HepG2 (cell line): ENCODE results near the gene ESRP2. TPM values are rescaled to one million over a fixed set of nuclear protein-coding genes. Genes with fewer than 3 reads are reported as not detected.

ENCODE experiments used
- AHR ChIP-seq: IDR thresholded peaks from 2 replicates; pipeline ENCODE4 v1.6.1; 2018; ENCODE audit warnings: missing genetic modification reagents, missing compliant biosample characterization
- ELF3 ChIP-seq: IDR thresholded peaks from 2 replicates; pipeline ENCODE4 v1.6.1; 2016; ENCODE audit warnings: missing genetic modification reagents, missing compliant biosample characterization
- GLI4 ChIP-seq: sonication (generic); formaldehyde crosslinking; IDR thresholded peaks from 2 replicates; pipeline ENCODE4 v1.5.1; 2020; ENCODE audit warnings: missing genetic modification reagents, mild to moderate bottlenecking, moderate library complexity, borderline replicate concordance
- GZF1 ChIP-seq: sonication (generic); formaldehyde crosslinking; IDR thresholded peaks from 2 replicates; pipeline ENCODE4 v1.5.1; 2020; ENCODE audit warnings: mild to moderate bottlenecking, missing genetic modification reagents
- MATR3 ChIP-seq: sonication (generic); formaldehyde crosslinking; IDR thresholded peaks from 2 replicates; pipeline ENCODE4 v1.4.0; 2020; ENCODE audit warnings: missing genetic modification reagents
- MED8 ChIP-seq: sonication (generic); formaldehyde crosslinking; IDR thresholded peaks from 2 replicates; pipeline ENCODE4 v1.8.1; 2023; ENCODE audit warnings: mild to moderate bottlenecking, missing genetic modification reagents; ENCODE audit not compliant: insufficient replicate concordance
- PTBP1 ChIP-seq: fragments of 200-400 bp; formaldehyde crosslinking; IDR thresholded peaks from 2 replicates; pipeline ENCODE4 v1.6.1; 2018; ENCODE audit warnings: low read length, low read depth; ENCODE audit not compliant: poor library complexity, severe bottlenecking
- RXRB ChIP-seq: IDR thresholded peaks from 2 replicates; pipeline ENCODE4 v1.6.1; 2016; ENCODE audit warnings: borderline replicate concordance, missing genetic modification reagents, missing compliant biosample characterization
- SP2 ChIP-seq: sonication (generic); formaldehyde crosslinking; IDR thresholded peaks from 2 replicates; pipeline ENCODE4 v1.5.1; 2020; ENCODE audit warnings: mild to moderate bottlenecking, missing genetic modification reagents
- SYNCRIP ChIP-seq: fragments of 200-400 bp; formaldehyde crosslinking; IDR thresholded peaks from 2 replicates; pipeline ENCODE4 v1.6.1; 2018; ENCODE audit warnings: mild to moderate bottlenecking, low read depth, low read length; ENCODE audit not compliant: insufficient read depth
- ZNF354B ChIP-seq: sonication (generic); formaldehyde crosslinking; IDR thresholded peaks from 2 replicates; pipeline ENCODE4 v1.8.0; 2022; ENCODE audit warnings: mild to moderate bottlenecking, missing genetic modification reagents
- ZNF619 ChIP-seq: sonication (generic); formaldehyde crosslinking; IDR thresholded peaks from 2 replicates; pipeline ENCODE4 v1.4.0; 2020; ENCODE audit warnings: mild to moderate bottlenecking, missing genetic modification reagents
- ZNF660 ChIP-seq: sonication (generic); formaldehyde crosslinking; IDR thresholded peaks from 2 replicates; pipeline ENCODE4 v1.5.1; 2020; ENCODE audit warnings: mild to moderate bottlenecking, low read depth, missing genetic modification reagents, borderline replicate concordance
- ZNF883 ChIP-seq: sonication (generic); formaldehyde crosslinking; IDR thresholded peaks from 2 replicates; pipeline ENCODE4 v1.5.1; 2020; ENCODE audit warnings: mild to moderate bottlenecking, missing genetic modification reagents; ENCODE audit errors: not compliant biosample characterization
- polyA plus RNA-seq, 8 experiments: library from polyadenylated mRNA; depleted of rRNA in 3 of 8; stranded (reverse) in 7 of 8; unstranded in 1 of 8; fragments of >200 nt; fragmentation: Illumina TruSeq in 4 of 8; extraction: Trizol in 4 of 8; gene quantifications; 2 replicates each; pipeline versions ENCODE4 v1.2.1 to v1.2.3, GENCODE V29; 2011 to 2016; ENCODE audit warnings: low read depth in 4 of 8, missing spikeins in 1 of 8, mixed read lengths in 1 of 8; ENCODE audit not compliant: insufficient read depth in 1 of 8
- total RNA-seq, 5 experiments: library from RNA; depleted of rRNA; stranded (reverse); fragments of >200 nt; fragmentation: Illumina TruSeq; extraction: Trizol; gene quantifications; 2 replicates each; pipeline ENCODE4 v1.2.3, GENCODE V29; 2016; ENCODE audit warnings: low read depth in 1 of 5
- TF ChIP-seq, protein P1 (sequence below): sonication (generic); IDR thresholded peaks from 2 replicates; pipeline ENCODE4 v1.6.1; 2016; ENCODE audit warnings: low read depth, borderline replicate concordance
- TF ChIP-seq, protein P2 (sequence below): sonication (generic); formaldehyde crosslinking; conservative IDR thresholded peaks from 2 replicates; pipeline ENCODE4 v1.4.0; 2020; ENCODE audit warnings: missing genetic modification reagents
- TF ChIP-seq, protein P3 (sequence below), 2 experiments: sonication (generic) in 1 of 2; formaldehyde crosslinking in 1 of 2; IDR thresholded peaks; 2 replicates each; pipeline versions ENCODE4 v1.4.0 to v1.6.1; 2016 to 2020; ENCODE audit warnings: borderline replicate concordance in 1 of 2, low read depth in 1 of 2, mild to moderate bottlenecking in 1 of 2, missing genetic modification reagents in 1 of 2
- TF ChIP-seq, protein P4 (sequence below): sonication (generic); formaldehyde crosslinking; IDR thresholded peaks from 2 replicates; pipeline ENCODE4 v1.5.0; 2020; ENCODE audit warnings: missing genetic modification reagents

ESRP2 gene
- total and polyA plus RNA-seq, 2 of the 13 experiments (the other 11 are each of a cell fraction or from before 2014, with no cell fraction given) = 21.1 to 32.4 TPM

DNA sequence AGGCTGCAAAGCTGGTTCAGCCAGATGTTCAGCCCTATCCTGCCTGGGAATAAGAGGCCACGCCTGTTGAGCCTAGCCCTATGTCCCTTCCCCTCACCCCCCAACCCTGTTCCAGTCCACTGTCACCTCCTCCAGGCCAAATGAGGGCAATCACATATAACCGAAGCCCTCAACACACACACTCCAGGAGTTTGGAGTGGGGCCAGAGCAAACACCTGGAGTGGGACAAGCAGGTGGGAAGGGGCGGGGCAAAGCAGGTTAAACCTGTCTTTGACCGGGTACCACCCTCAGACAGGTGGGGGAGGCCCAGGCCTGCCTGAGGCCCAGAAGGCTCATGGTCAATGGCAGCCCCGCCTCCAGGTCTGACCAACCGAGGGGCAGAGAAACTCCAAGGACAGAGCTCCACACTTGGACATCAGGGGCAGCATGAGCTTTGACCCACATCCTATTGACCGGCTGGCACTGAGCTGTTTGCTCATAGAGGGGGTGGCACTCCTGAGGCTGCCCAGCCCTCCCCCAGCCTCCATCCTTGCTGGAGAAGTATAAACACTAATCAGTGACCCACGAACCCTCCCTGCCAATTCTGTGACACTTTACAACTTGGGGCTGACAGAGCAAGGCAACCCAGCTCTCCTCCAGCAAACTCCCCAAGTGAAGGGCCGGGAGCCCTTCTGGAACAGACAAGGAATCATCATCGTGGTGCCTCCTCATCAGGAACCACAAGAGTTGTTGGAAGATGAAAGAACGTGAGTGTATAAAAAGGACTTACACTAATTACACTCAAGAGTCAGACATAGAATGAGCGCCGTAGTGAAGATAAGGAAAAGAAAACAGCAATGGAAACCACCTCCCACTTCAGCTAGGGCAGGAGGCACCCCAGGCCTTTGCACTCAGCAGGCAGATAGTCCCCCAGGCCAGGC is 1.5 kb downstream of the ESRP2 start (continued):
- TF ChIP-seq RXRB (CRISPR knock-in tag) = peak; percentile 96
- no peak for TF ChIP-seq AHR (CRISPR knock-in tag)
- TF ChIP-seq, protein P1, sequence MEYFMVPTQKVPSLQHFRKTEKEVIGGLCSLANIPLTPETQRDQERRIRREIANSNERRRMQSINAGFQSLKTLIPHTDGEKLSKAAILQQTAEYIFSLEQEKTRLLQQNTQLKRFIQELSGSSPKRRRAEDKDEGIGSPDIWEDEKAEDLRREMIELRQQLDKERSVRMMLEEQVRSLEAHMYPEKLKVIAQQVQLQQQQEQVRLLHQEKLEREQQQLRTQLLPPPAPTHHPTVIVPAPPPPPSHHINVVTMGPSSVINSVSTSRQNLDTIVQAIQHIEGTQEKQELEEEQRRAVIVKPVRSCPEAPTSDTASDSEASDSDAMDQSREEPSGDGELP = peak; percentile 65; the same call in 1 of the 2 replicates
- no peak for TF ChIP-seq ZNF660 (CRISPR knock-in tag)
- TF ChIP-seq, protein P2, sequence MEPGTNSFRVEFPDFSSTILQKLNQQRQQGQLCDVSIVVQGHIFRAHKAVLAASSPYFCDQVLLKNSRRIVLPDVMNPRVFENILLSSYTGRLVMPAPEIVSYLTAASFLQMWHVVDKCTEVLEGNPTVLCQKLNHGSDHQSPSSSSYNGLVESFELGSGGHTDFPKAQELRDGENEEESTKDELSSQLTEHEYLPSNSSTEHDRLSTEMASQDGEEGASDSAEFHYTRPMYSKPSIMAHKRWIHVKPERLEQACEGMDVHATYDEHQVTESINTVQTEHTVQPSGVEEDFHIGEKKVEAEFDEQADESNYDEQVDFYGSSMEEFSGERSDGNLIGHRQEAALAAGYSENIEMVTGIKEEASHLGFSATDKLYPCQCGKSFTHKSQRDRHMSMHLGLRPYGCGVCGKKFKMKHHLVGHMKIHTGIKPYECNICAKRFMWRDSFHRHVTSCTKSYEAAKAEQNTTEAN = no peak
- TF ChIP-seq, protein P3, sequence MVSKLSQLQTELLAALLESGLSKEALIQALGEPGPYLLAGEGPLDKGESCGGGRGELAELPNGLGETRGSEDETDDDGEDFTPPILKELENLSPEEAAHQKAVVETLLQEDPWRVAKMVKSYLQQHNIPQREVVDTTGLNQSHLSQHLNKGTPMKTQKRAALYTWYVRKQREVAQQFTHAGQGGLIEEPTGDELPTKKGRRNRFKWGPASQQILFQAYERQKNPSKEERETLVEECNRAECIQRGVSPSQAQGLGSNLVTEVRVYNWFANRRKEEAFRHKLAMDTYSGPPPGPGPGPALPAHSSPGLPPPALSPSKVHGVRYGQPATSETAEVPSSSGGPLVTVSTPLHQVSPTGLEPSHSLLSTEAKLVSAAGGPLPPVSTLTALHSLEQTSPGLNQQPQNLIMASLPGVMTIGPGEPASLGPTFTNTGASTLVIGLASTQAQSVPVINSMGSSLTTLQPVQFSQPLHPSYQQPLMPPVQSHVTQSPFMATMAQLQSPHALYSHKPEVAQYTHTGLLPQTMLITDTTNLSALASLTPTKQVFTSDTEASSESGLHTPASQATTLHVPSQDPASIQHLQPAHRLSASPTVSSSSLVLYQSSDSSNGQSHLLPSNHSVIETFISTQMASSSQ (IDR thresholded peaks at IDR 0.05; ENCODE audit: low read depth) = peak; percentile 33; the same call in 1 of the 2 replicates
- TF ChIP-seq, protein P3 (CRISPR knock-in tag; IDR thresholded peaks at IDR 0.05; ENCODE audit: borderline replicate concordance) = no peak
- TF ChIP-seq GZF1 = peak; percentile 40; the same call in 1 of the 2 replicates
- TF ChIP-seq SYNCRIP = no peak
- no peak for TF ChIP-seq MED8 (CRISPR knock-in tag)
- peak; percentile 54 for TF ChIP-seq ELF3
- TF ChIP-seq, protein P4, sequence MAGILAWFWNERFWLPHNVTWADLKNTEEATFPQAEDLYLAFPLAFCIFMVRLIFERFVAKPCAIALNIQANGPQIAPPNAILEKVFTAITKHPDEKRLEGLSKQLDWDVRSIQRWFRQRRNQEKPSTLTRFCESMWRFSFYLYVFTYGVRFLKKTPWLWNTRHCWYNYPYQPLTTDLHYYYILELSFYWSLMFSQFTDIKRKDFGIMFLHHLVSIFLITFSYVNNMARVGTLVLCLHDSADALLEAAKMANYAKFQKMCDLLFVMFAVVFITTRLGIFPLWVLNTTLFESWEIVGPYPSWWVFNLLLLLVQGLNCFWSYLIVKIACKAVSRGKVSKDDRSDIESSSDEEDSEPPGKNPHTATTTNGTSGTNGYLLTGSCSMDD (CRISPR knock-in tag) = no peak
- no peak for TF ChIP-seq MATR3 (CRISPR knock-in tag)
- 0 out of 2 replicates have a peak, but pooled peaks have one; percentile 11 for TF ChIP-seq GLI4 (CRISPR knock-in tag)
- peak; percentile 31; the same call in 1 of the 2 replicates for TF ChIP-seq SP2 (CRISPR knock-in tag)
- peak; percentile 4 for TF ChIP-seq PTBP1
- peak; percentile 86; the same call in 1 of the 2 replicates for TF ChIP-seq ZNF619 (CRISPR knock-in tag)
- TF ChIP-seq ZNF354B (CRISPR knock-in tag) = no peak
- no peak for TF ChIP-seq ZNF883
